Cardiac fibroblast (primary cell): Measurements from ENCODE around the gene GOLT1B.

ENCODE experiments used
- DNase-seq, 2 donors: peaks; one replicate each; pipeline versions ENCODE4 v3.0.0 to v3.0.0-alpha.2; 2010; ENCODE audit warnings: low read depth in 2 of 2
- H3K4me3 ChIP-seq, 2 donors: replicated peaks in 1 of 2; 1 replicate in 1 of 2; 2 replicates in 1 of 2; pipeline ENCODE4 v1.5.1; 2011; ENCODE audit warnings: low read depth in 2 of 2, low read length in 2 of 2, mild to moderate bottlenecking in 2 of 2, moderate library complexity in 1 of 2
- CTCF ChIP-seq: IDR thresholded peaks from one replicate; pipeline ENCODE4 v1.5.1; 2011; ENCODE audit warnings: low read depth, mild to moderate bottlenecking, low read length, inconsistent platforms

The GOLT1B gene

GRCh38 chr12:21566223-21566906 is 64.8 kb downstream of the GOLT1B start:
- no peak for TF ChIP-seq CTCF
- H3K4me3 ChIP-seq = no peak overlapping the region
- no peak for DNase-seq

GRCh38 chr12:21566907-21567394 is 65.4 kb downstream of the GOLT1B start:
- DNase-seq = no peak
- TF ChIP-seq CTCF = no peak
- no peak overlapping the region for H3K4me3 ChIP-seq
